Breast epithelium (tissue), 4 donors: Measurements from ENCODE around the gene B3GALT6. TPM values are rescaled to one million over a fixed set of nuclear protein-coding genes. Genes with fewer than 3 reads are reported as not detected.
"Not testable (repeated sequence)": the region's sequence is repeated elsewhere in the genome, so short reads cannot be mapped to it uniquely, and the experiment has no call there.

Experiments
- DNase-seq, 2 donors: peaks; one replicate each; pipeline ENCODE4 v3.0.0-alpha.2; 2019; ENCODE audit warnings: low spot score in 2 of 2
- H3K27ac ChIP-seq, 2 donors: fragments of 200-600 bp; sonication (generic) in 1 of 2; one replicate each; pipeline ENCODE4 v1.5.1; 2016 to 2019; ENCODE audit warnings: mild to moderate bottlenecking in 1 of 2
- H3K27me3 ChIP-seq, 2 donors: fragments of 200-600 bp; sonication (generic) in 1 of 2; one replicate each; pipeline versions ENCODE4 v1.5.1 to v1.6.0; 2017 to 2019; ENCODE audit warnings: control low read depth in 1 of 2, mild to moderate bottlenecking in 1 of 2
- H3K36me3 ChIP-seq: fragments of 200-600 bp; one replicate; pipeline ENCODE4 v1.5.1; 2019
- H3K4me1 ChIP-seq, 2 donors: fragments of 200-600 bp; sonication (generic); one replicate each; pipeline ENCODE4 v1.5.1; 2016 to 2019; ENCODE audit warnings: control low read depth in 1 of 2
- H3K4me3 ChIP-seq, 3 donors: fragments of 200-600 bp; sonication (generic); 1 replicate in 2 of 3; 2 replicates in 1 of 3; pipeline ENCODE4 v1.5.1; 2016 to 2019; ENCODE audit warnings: mild to moderate bottlenecking in 3 of 3, moderate library complexity in 2 of 3
- H3K9me3 ChIP-seq, 2 donors: fragments of 200-600 bp; sonication (generic) in 1 of 2; one replicate each; pipeline ENCODE4 v1.5.1; 2016 to 2019; ENCODE audit warnings: control low read depth in 1 of 2
- CTCF ChIP-seq, 3 donors: fragments of 450-650 bp; IDR thresholded peaks; one replicate each; pipeline ENCODE4 v1.5.1; 2016 to 2017; ENCODE audit warnings: antibody characterized with exemption in 3 of 3, mild to moderate bottlenecking in 3 of 3, moderate library complexity in 3 of 3
- POLR2A ChIP-seq: fragments of 450-650 bp; IDR thresholded peaks from one replicate; pipeline ENCODE4 v1.6.1; 2016; ENCODE audit warnings: antibody characterized with exemption, mild to moderate bottlenecking, moderate library complexity
- POLR2AphosphoS5 ChIP-seq, 3 donors: sonication (generic); formaldehyde crosslinking; IDR thresholded peaks; one replicate each; pipeline ENCODE4 v1.6.1; 2017; ENCODE audit warnings: antibody characterized with exemption in 3 of 3
- intact Hi-C: fragments of 100-400 bp; cut with DNase I; formaldehyde crosslinking; loops from one replicate; pipeline ENCODE4 v1.15.1; 2023; ENCODE audit warnings: low total_unique reads
- total RNA-seq, 3 donors: library from RNA; depleted of rRNA; stranded (reverse); fragments of >200 nt; gene quantifications; one replicate each; pipeline ENCODE4 v1.1.0, GENCODE V29; 2016

Gene B3GALT6
- total RNA-seq, 3 donors from 2014 or later, result 14.4 to 16.0 (median 14.4) TPM

- Histone ChIP-seq H3K4me3 (no peak overlapping the region), H3K4me1 (no peaks in the 10 kb centered on the region), H3K9me3 (no peaks in the 10 kb centered on the region), H3K27me3 (no peaks in the 10 kb centered on the region), H3K27ac (no peak overlapping the region), H3K36me3 (no peaks in the 10 kb centered on the region)
- TF ChIP-seq POLR2AphosphoS5 (IDR thresholded peaks at IDR 0.05), result no peak
- TF ChIP-seq CTCF (IDR thresholded peaks at IDR 0.05), result no peak
- no peak for TF ChIP-seq POLR2A
- no peak for DNase-seq
- intact Hi-C loops, result no loop called here
Measured at GRCh38 chr1:1187938-1188337, 44.1 kb upstream of the B3GALT6 start.

GRCh38 chr1:1189111-1189510 lies 42.9 kb upstream of the B3GALT6 start:
- H3K36me3 ChIP-seq, result no peaks in the 10 kb centered on the region

GRCh38 chr1:1191734-1192133 lies 40.3 kb upstream of the B3GALT6 start:
- Histone ChIP-seq H3K27ac (no peak overlapping the region), H3K36me3 (no peaks in the 10 kb centered on the region), H3K9me3 (peaks cover 0 to 4% of the 10 kb centered on the region in 2 donors), H3K27me3 (no peaks in the 10 kb centered on the region), H3K4me3 (no peak overlapping the region), H3K4me1 (no peaks in the 10 kb centered on the region)
- DNase-seq, result no peak
- intact Hi-C loops, result no loop called here
- TF ChIP-seq POLR2AphosphoS5 (IDR thresholded peaks at IDR 0.05), result no peak
- no peak for TF ChIP-seq POLR2A
- TF ChIP-seq CTCF (IDR thresholded peaks at IDR 0.05), result no peak

More at GRCh38 chr1:1189111-1189510, 42.9 kb upstream of the B3GALT6 start:
- no peak for DNase-seq
- H3K4me3 ChIP-seq, result no peak overlapping the region
- TF ChIP-seq CTCF (IDR thresholded peaks at IDR 0.05) (no peak), POLR2A (no peak), POLR2AphosphoS5 (IDR thresholded peaks at IDR 0.05) (no peak)
- H3K4me1 ChIP-seq, result no peaks in the 10 kb centered on the region
- no peaks in the 10 kb centered on the region for H3K27me3 ChIP-seq
- H3K9me3 ChIP-seq, result no peaks in the 10 kb centered on the region
- H3K27ac ChIP-seq, result no peak overlapping the region
- intact Hi-C loops, result no loop called here

- Histone ChIP-seq H3K36me3 (no peaks in the 10 kb centered on the region), H3K27ac (no peak overlapping the region), H3K9me3 (peaks cover 0 to 4% of the 10 kb centered on the region in 2 donors), H3K4me3 (no peak overlapping the region), H3K4me1 (no peaks in the 10 kb centered on the region), H3K27me3 (no peaks in the 10 kb centered on the region)
- intact Hi-C loops, result no loop called here
- DNase-seq, result no peak
- TF ChIP-seq CTCF (IDR thresholded peaks at IDR 0.05) (no peak), POLR2AphosphoS5 (IDR thresholded peaks at IDR 0.05) (no peak), POLR2A (no peak)
Measured at GRCh38 chr1:1194723-1195122, 37.3 kb upstream of the B3GALT6 start.

- DNase-seq, H3K4me3 ChIP-seq, H3K27me3 ChIP-seq, H3K27ac ChIP-seq, H3K36me3 ChIP-seq, H3K4me1 ChIP-seq, intact Hi-C loops, H3K9me3 ChIP-seq: not testable (repeated sequence)
Measured at GRCh38 chr1:1195726-1196125, 36.3 kb upstream of the B3GALT6 start.
